HEK293 (cell line): ENCODE results near the gene ZNF48.

Experiments
- BCL11B ChIP-seq: fragments of 450-650 bp; formaldehyde crosslinking; IDR thresholded peaks from 2 replicates; pipeline ENCODE4 v1.5.1; 2016; ENCODE audit warnings: low read depth, missing biosample characterization, missing genetic modification characterization
- GLI2 ChIP-seq: fragments of 450-650 bp; formaldehyde crosslinking; IDR thresholded peaks from 2 replicates; pipeline ENCODE4; 2017; ENCODE audit warnings: missing biosample characterization, missing genetic modification characterization, low read depth, borderline replicate concordance
- KLF1 ChIP-seq: fragments of 450-650 bp; formaldehyde crosslinking; IDR thresholded peaks from 2 replicates; pipeline ENCODE4 v1.5.1; 2016; ENCODE audit warnings: missing biosample characterization, missing genetic modification characterization
- KLF7 ChIP-seq: fragments of 450-650 bp; formaldehyde crosslinking; IDR thresholded peaks from 2 replicates; pipeline ENCODE4 v1.5.1; 2016; ENCODE audit warnings: missing biosample characterization, missing genetic modification characterization, borderline replicate concordance
- MZF1 ChIP-seq: fragments of 450-650 bp; formaldehyde crosslinking; IDR thresholded peaks from 2 replicates; pipeline ENCODE4 v1.5.1; 2017; ENCODE audit warnings: missing biosample characterization, missing genetic modification characterization, borderline replicate concordance
- REST ChIP-seq: fragments of 450-650 bp; formaldehyde crosslinking; IDR thresholded peaks from 2 replicates; pipeline ENCODE4 v1.5.1; 2016; ENCODE audit warnings: missing biosample characterization, missing genetic modification characterization
- SCRT1 ChIP-seq: fragments of 450-650 bp; formaldehyde crosslinking; IDR thresholded peaks from 2 replicates; pipeline ENCODE4 v1.5.1; 2016; ENCODE audit warnings: missing biosample characterization, missing genetic modification characterization, borderline replicate concordance
- SCRT2 ChIP-seq: fragments of 450-650 bp; formaldehyde crosslinking; IDR thresholded peaks from 2 replicates; pipeline ENCODE4 v1.5.1; 2016; ENCODE audit warnings: missing biosample characterization, missing genetic modification characterization
- SP7 ChIP-seq: fragments of 450-650 bp; formaldehyde crosslinking; IDR thresholded peaks from 2 replicates; pipeline ENCODE4 v1.5.1; 2016; ENCODE audit warnings: missing biosample characterization, missing genetic modification characterization
- YY2 ChIP-seq: fragments of 450-650 bp; formaldehyde crosslinking; IDR thresholded peaks from 2 replicates; pipeline ENCODE4 v1.5.1; 2016; ENCODE audit warnings: missing biosample characterization, missing genetic modification characterization
- ZBTB1 ChIP-seq: fragments of 450-650 bp; formaldehyde crosslinking; IDR thresholded peaks from 2 replicates; pipeline ENCODE4 v1.5.1; 2016; ENCODE audit warnings: missing biosample characterization, missing genetic modification characterization
- ZBTB6 ChIP-seq: fragments of 450-650 bp; formaldehyde crosslinking; IDR thresholded peaks from 2 replicates; pipeline ENCODE4 v1.5.1; 2017; ENCODE audit warnings: missing biosample characterization, missing genetic modification characterization
- ZEB2 ChIP-seq: fragments of 450-650 bp; formaldehyde crosslinking; IDR thresholded peaks from 2 replicates; pipeline ENCODE4 v1.5.1; 2016; ENCODE audit warnings: missing biosample characterization, missing genetic modification characterization
- ZFP69B ChIP-seq: fragments of 450-650 bp; formaldehyde crosslinking; IDR thresholded peaks from 2 replicates; pipeline ENCODE4 v1.5.1; 2016; ENCODE audit warnings: missing biosample characterization, missing genetic modification characterization
- ZNF202 ChIP-seq: fragments of 450-650 bp; formaldehyde crosslinking; IDR thresholded peaks from 2 replicates; pipeline ENCODE4 v1.5.1; 2016; ENCODE audit warnings: missing biosample characterization, missing genetic modification characterization, borderline replicate concordance
- ZNF24 ChIP-seq: fragments of 450-650 bp; formaldehyde crosslinking; IDR thresholded peaks from 2 replicates; pipeline ENCODE4 v1.5.1; 2016; ENCODE audit warnings: missing biosample characterization, missing genetic modification characterization
- ZNF311 ChIP-seq: fragments of 450-650 bp; formaldehyde crosslinking; IDR thresholded peaks from 2 replicates; pipeline ENCODE4 v1.5.1; 2017; ENCODE audit warnings: missing biosample characterization, missing genetic modification characterization, borderline replicate concordance
- ZNF324 ChIP-seq: fragments of 450-650 bp; formaldehyde crosslinking; IDR thresholded peaks from 2 replicates; pipeline ENCODE4 v1.5.1; 2016; ENCODE audit warnings: missing biosample characterization, missing genetic modification characterization
- ZNF350 ChIP-seq: fragments of 450-650 bp; formaldehyde crosslinking; IDR thresholded peaks from 2 replicates; pipeline ENCODE4 v1.5.0; 2017; ENCODE audit warnings: missing biosample characterization, mild to moderate bottlenecking, missing genetic modification characterization
- ZNF366 ChIP-seq: fragments of 450-650 bp; formaldehyde crosslinking; conservative IDR thresholded peaks from 2 replicates; pipeline ENCODE4 v1.5.1; 2016; ENCODE audit warnings: missing biosample characterization, missing genetic modification characterization
- ZNF518A ChIP-seq: fragments of 450-650 bp; formaldehyde crosslinking; conservative IDR thresholded peaks from 2 replicates; pipeline ENCODE4 v1.5.1; 2016; ENCODE audit warnings: low read depth, missing biosample characterization, missing genetic modification characterization
- ZNF623 ChIP-seq: fragments of 450-650 bp; formaldehyde crosslinking; IDR thresholded peaks from 2 replicates; pipeline ENCODE4 v1.5.1; 2016; ENCODE audit warnings: missing biosample characterization, missing genetic modification characterization
- ZNF629 ChIP-seq: fragments of 450-650 bp; formaldehyde crosslinking; IDR thresholded peaks from 2 replicates; pipeline ENCODE4 v1.5.1; 2017; ENCODE audit warnings: missing biosample characterization, missing genetic modification characterization
- ZNF701 ChIP-seq: fragments of 450-650 bp; formaldehyde crosslinking; IDR thresholded peaks from 2 replicates; pipeline ENCODE4 v1.5.1; 2016; ENCODE audit warnings: missing biosample characterization, missing genetic modification characterization
- ZNF776 ChIP-seq: fragments of 450-650 bp; formaldehyde crosslinking; IDR thresholded peaks from 2 replicates; pipeline ENCODE4 v1.5.0; 2017; ENCODE audit warnings: missing biosample characterization, missing genetic modification characterization, borderline replicate concordance
- TF ChIP-seq, protein P1 (sequence below): fragments of 450-650 bp; formaldehyde crosslinking; IDR thresholded peaks from 2 replicates; pipeline ENCODE4 v1.5.1; 2016; ENCODE audit warnings: missing biosample characterization, missing genetic modification characterization
- TF ChIP-seq, protein P2 (sequence below): fragments of 450-650 bp; formaldehyde crosslinking; IDR thresholded peaks from 2 replicates; pipeline ENCODE4 v1.5.1; 2017; ENCODE audit warnings: missing biosample characterization, missing genetic modification characterization

ZNF48 gene

GRCh38 chr16:30430428-30430970 is 35.3 kb downstream of the ZNF48 start (continued):
- TF ChIP-seq SCRT1 (tag by site-specific recombination) = peak; percentile 71; the same call in 1 of the 2 replicates
- TF ChIP-seq KLF7 (tag by site-specific recombination) = no peak
- TF ChIP-seq REST = 0 out of 2 replicates have a peak, but pooled peaks have one; percentile 32
- peak; percentile 80 for TF ChIP-seq ZNF518A
- 0 out of 2 replicates have a peak, but pooled peaks have one; percentile 5 for TF ChIP-seq SP7 (tag by site-specific recombination)
- TF ChIP-seq ZNF623 (tag by site-specific recombination) = no peak
- peak; percentile 24; the same call in 1 of the 2 replicates for TF ChIP-seq ZNF366 (tag by site-specific recombination)
- no peak for TF ChIP-seq ZNF776 (tag by site-specific recombination)
- 0 out of 2 replicates have a peak, but pooled peaks have one; percentile 19 for TF ChIP-seq ZNF24 (tag by site-specific recombination)
- TF ChIP-seq ZNF701 (tag by site-specific recombination) = peak; percentile 28; the same call in 1 of the 2 replicates
- 0 out of 2 replicates have a peak, but pooled peaks have one; percentile 7 for TF ChIP-seq ZBTB6 (tag by site-specific recombination)
- TF ChIP-seq ZNF350 (tag by site-specific recombination) = no peak
- TF ChIP-seq ZNF311 (tag by site-specific recombination) = no peak
- TF ChIP-seq KLF1 (tag by site-specific recombination) = 0 out of 2 replicates have a peak, but pooled peaks have one; percentile 8
- TF ChIP-seq, protein P1, sequence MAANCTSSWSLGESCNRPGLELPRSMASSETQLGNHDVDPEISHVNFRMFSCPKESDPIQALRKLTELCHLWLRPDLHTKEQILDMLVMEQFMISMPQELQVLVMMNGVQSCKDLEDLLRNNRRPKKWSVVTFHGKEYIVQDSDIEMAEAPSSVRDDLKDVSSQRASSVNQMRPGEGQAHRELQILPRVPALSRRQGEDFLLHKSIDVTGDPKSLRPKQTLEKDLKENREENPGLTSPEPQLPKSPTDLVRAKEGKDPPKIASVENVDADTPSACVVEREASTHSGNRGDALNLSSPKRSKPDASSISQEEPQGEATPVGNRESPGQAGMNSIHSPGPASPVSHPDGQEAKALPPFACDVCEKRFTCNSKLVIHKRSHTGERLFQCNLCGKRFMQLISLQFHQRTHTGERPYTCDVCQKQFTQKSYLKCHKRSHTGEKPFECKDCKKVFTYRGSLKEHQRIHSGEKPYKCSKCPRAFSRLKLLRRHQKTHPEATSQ = 0 out of 2 replicates have a peak, but pooled peaks have one; percentile 65
- TF ChIP-seq YY2 (tag by site-specific recombination) = 0 out of 2 replicates have a peak, but pooled peaks have one; percentile 49
- TF ChIP-seq ZNF324 = peak; percentile 84
- no peak for TF ChIP-seq GLI2 (tag by site-specific recombination)
- peak; percentile 2; the same call in 1 of the 2 replicates for TF ChIP-seq BCL11B (tag by site-specific recombination)
- peak; percentile 5; the same call in 1 of the 2 replicates for TF ChIP-seq ZNF629 (tag by site-specific recombination)
- peak; percentile 70; the same call in 1 of the 2 replicates for TF ChIP-seq ZBTB1
- TF ChIP-seq ZEB2 (tag by site-specific recombination) = peak; percentile 43; the same call in 1 of the 2 replicates
- TF ChIP-seq, protein P2, sequence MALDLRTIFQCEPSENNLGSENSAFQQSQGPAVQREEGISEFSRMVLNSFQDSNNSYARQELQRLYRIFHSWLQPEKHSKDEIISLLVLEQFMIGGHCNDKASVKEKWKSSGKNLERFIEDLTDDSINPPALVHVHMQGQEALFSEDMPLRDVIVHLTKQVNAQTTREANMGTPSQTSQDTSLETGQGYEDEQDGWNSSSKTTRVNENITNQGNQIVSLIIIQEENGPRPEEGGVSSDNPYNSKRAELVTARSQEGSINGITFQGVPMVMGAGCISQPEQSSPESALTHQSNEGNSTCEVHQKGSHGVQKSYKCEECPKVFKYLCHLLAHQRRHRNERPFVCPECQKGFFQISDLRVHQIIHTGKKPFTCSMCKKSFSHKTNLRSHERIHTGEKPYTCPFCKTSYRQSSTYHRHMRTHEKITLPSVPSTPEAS (tag by site-specific recombination) = peak; percentile 46; the same call in 1 of the 2 replicates
- TF ChIP-seq ZFP69B (tag by site-specific recombination) = peak; percentile 11; the same call in 1 of the 2 replicates
- TF ChIP-seq SCRT2 (tag by site-specific recombination) = 0 out of 2 replicates have a peak, but pooled peaks have one; percentile 62
- TF ChIP-seq MZF1 (tag by site-specific recombination) = 0 out of 2 replicates have a peak, but pooled peaks have one; percentile 15
- no peak for TF ChIP-seq ZNF202
